ENCODE data around the gene KIAA1549.
"Not testable (repeated sequence)": the region's sequence is repeated elsewhere in the genome, so short reads cannot be mapped to it uniquely, and the experiment has no call there.

Gene KIAA1549

DNA sequence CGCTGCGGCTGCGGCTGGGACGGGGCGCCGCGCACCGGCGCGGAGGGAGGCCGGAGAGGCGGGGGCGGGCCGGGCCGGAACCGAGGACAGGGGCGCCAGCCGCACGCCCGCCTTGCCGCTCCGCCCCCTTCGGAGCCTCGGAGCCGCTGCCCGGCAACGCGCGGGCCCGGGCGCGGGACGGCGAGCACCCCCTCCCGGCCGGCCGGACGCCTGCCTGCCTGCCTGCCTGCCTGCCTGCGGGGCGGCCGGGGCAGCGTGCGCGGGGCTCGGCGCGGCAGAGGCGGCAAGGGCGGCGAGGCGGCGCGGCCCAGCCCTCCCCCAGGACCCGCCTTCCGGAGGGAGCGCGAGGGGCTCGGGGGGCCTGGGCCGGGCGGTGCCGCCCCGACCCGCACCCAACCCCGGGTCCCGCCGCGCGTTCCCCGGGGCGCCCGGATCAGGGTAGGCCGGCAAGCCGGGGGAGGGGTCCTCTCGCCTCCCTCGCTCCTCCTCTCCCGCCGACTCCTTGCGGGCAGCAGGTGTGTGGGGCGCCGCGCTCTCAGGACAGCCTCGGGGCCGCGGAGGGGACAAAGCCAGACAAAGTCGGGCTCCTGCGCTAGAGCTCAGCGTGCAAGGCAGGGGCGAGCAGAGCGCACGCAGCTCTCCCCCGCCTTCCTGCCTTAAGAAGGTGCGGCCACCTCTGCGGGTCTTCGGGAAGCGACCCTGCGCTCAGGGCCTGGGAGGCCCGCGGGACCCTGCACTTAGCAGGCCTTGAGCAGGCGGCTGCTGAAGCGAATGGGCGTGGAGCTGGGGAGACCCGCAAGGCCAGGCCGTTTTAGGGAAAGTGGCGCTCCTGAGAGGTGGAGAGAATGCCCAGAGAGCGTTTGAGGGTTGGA, at the start of gene KIAA1549:
TSS of gene KIAA1549 (minus strand) at position 58 of the 872 bp plus-strand sequence. CDS start 120 bp downstream, outside the sequence.
- peak; percentile 33 to 41 for DNase-seq

DNA sequence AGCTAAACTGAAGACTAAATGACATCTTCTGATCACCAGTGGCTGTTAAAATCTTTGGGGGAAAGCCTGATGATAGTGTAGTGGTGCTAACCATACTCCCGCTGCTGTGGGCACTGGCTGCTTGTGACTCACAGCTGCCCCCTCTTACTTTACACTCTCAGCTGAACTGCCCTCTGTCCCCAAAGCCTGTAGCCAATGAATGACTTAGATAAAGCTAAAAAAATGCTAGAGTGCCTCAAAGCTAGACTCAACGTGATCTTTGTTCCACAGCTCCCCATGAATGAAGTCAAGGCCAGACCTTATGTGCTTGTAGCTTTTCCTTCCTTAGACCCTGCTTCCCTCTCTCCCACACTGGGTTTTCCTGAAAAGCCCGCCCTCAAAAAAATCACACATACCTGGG, 48.2 kb upstream of the KIAA1549 start:
- DNase-seq = no peak

DNA sequence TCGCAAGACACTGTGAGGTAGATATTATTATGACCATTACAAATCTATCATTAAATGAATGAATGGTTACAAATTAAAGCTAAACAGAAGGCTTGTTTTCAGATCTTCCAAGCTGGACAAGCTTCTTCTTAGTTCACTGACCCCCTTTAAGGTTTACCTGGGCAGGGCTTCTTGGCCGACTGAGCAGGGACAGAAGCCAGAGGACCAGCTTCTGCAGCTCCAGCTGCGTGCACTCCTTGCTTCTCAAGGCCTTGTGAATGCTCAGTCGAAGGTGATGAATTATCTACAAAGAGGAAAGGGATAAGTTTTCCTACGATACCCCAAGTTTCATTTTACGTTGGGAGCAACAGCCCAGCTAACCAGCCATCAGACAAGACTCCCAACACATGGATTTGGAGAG, 45.4 kb upstream of the KIAA1549 start:
- no peak for DNase-seq

DNA sequence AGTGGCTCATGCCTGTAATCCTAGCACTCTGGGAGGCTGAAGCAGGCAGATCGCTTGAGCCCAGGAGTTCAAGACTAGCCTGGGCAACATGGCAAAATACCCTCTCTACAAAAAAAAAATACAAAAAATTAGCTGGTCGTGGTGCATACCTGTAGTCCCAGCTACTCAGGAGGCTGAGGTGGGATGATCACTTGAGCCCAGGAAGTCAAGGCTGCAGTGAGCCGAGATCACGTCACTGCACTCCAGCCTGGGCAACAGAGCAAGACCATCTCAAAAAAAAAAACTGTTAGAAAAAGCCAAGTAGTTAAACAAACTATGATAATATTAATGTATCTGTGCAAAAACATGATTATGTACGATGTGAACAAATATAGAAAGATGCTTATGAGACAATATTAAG, 44.7 kb upstream of the KIAA1549 start:
- DNase-seq = not testable (repeated sequence)

DNA sequence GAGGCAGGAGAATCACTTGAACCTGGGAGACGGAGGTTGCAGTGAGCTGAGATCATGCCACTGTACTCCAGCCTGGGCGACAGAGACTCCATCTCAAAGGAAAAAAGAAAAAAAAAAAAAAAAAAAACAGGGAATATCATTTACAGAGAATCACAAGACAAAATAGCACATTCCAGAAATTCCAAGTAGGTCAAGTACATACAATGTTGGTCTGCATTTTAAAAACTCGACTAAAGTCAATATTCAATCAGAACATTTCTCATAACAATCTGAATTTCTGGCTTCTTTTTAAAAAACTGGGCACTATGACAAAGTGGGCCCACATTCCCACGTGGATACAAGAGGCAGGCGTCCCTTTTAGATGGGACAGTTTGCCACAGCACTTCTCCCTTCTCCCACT, 41.9 kb upstream of the KIAA1549 start:
- no peak for DNase-seq

DNA sequence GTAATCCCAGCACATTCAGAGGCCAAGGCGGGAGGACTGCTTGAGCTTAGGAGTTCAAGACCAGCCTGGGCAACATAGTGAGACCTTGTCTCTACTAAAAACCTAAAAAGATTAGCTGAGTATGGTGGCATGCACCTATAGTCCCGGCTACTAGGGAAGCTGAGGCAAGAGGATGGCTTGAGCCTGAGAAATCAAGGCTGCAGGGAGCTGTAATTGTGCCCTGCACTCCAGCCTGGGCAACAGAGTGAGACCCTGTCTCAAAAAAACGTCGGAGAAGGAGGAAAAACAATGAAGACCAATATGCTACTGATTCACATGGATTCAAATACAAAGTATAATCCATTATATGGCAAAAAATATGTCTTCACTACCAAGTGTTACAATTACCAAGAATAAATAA, 41.1 kb upstream of the KIAA1549 start:
- DNase-seq = no peak

DNA sequence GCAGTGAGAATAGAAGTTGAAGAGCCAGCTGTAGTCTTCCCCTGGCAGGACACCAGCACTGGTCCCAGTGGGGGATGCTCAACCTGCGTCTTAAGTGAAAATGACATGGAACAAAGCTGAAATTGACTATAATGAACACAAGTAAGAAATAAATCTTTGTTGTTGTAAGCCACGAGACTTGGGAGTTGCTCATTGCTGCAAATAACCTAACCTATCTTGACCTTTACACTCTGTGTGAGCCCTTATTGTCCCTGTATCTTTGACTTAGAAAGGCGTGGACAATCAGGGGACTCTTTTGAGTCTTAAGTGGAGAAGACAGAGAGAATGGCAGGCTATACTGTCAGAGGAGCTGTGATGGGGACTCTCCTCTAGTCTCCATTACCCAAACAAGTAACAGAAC, 37.7 kb upstream of the KIAA1549 start:
- no peak for DNase-seq

DNA sequence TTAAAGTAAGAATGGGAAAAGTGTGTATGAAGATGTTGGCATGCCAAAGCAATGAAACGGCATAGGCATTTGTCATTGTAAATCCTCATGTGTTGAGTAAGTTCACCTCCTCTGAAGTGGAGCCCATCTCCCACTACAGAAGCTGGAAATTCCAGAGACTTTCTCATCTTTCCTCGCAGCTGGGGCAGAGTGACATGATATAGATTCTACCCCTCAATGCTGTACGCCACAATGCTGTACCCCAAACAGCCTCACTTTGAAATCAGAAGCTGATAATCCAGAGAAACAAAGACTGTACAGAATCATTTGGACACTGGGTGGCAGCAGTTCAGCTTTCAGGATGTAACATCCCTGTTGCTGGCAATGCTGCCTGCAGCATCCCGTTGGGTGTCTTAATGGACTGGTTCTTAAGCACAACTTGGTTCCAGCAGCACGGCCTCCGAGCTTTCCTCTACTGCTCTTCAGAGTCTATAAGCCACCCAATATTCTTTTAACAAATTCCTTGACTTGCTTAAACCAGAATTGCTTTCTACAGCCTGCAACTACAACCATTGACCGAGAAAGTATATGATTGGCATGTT, 35.8 kb upstream of the KIAA1549 start:
- DNase-seq = peak; percentile 85 to 86

DNA sequence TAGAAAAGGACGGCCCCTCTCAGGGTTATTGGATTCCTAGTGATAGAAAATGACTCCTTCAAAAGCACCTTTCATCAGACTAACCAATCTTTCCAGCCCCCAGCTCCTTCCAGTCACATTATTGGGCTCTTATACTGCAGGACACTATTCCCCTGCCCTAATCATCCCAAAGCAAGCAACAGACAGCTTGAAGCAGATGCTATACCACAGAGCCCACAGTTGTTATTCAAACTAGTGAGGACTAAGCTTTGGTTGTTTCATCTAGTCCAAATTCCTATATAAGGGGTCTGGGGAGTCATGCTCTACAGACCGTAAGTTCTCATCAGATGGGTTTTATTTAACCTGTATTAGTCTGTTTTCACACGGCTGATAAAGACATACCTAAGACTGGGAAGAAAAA, 30.2 kb upstream of the KIAA1549 start:
- no peak for DNase-seq

DNA sequence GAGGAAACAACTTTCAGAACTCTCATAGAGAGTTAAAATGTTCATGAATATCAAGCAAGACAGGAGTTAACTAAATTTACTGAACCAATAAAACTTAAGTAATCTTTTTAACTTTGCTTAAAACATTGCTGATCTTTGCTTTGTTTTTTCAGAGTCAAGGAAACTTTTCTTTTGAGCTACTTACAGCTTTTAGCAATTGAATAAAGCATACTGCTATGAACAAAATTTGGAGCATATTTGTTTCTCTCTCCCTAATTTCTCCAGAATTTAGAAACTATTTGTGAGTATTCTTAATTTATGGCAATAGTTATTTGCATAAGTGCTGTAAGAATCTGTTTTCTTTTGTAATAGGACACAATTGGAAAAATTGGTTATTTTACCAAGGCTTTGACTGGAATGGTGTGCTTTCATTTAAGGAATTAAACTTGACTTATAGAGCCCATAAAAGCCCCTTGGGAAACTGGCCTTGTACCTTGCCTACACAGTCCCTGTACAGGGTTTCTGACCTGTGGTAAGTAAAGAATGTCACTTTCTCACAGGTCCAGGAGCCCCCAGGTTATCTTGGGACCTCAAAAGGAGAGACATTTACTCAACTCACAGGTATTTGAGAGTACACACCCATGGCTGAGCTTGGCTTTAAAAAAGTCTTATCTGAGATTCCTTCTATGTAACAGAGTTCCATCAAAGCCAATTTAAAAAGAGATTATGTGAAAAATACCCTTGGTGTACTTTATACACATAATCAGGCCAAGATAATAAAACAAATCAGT, 23.3 kb upstream of the KIAA1549 start:
- DNase-seq = no peak

DNA sequence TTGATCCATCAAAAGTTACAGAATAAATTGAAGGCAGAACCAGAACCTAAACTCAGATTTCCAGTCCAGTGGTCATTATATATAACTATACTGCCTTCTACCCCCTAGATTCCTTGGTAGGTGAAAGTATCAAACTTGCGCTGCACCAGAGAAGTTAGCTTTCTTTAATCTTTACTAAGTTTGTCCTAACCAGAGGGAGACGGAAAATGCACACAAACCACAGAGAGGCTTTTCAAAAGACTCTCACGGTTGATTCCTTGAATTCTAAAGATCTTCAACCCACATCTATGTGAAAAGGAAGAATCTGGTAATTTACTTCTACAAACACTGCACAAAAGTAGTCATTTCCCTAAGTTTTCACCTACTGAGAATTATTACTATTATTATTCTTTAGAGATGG, 18.2 kb upstream of the KIAA1549 start:
- no peak for DNase-seq

DNA sequence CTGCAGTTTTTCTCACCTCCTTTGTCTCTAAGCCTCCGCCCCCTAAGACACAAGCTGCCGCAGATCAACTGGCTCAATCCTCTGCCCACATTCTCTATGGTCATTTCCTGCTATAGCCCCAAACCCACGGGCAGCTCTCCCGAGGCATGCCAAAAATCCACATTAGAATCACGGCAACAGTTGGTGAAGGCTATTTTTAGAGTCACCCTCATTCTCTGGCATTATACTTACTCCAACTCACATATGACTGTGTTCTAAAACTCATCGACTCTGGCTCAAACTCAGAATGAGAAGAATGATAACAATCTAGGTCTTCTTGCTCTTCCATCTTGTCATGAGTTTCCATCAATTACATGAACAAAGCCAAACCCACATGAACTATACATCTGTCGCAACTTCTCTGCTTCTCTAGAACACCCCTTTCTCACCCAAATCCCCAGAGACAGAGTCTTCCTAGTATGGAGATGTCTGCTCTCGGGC, 10.9 kb upstream of the KIAA1549 start:
- DNase-seq = no peak

DNA sequence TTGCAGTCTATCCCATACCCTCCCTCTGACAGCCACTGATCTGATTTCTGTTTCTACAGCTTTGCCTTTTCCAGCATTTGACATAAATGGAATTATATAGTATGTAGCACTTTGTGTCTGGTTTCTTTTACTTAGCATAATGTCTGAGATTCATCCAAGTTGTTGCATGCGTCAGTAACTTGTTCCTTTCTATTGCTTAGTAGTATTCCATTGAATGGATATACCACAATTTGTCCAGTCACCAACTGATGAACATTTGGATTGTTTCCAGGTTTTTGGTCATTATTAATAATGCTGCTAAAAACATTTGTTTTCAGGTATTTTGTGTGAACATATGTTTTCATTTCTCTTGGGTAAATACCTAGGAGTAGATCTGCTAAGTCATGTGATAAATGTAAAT, 6.5 kb upstream of the KIAA1549 start:
- no peak for DNase-seq

DNA sequence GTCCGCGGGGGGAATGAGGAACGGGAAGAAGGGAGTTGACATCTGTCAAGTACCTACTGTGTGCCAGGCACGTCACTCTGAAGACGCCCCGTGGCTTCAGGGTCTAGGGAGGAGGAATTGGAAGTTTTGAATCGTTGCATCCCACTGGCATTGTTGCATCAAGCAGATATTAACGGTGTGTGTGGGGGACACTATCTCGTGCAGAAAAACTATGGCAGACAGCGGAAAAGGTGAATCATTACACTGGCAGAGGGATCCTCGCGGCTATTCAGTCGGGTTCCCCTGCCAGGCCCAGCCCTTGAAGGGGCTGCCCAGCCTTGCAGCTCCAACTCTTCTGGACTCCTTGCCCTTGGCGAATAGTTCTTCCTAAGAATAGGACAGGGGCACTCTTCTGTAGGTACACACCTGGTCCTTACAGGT, 1.0 kb upstream of the KIAA1549 start:
- DNase-seq = no peak

DNA sequence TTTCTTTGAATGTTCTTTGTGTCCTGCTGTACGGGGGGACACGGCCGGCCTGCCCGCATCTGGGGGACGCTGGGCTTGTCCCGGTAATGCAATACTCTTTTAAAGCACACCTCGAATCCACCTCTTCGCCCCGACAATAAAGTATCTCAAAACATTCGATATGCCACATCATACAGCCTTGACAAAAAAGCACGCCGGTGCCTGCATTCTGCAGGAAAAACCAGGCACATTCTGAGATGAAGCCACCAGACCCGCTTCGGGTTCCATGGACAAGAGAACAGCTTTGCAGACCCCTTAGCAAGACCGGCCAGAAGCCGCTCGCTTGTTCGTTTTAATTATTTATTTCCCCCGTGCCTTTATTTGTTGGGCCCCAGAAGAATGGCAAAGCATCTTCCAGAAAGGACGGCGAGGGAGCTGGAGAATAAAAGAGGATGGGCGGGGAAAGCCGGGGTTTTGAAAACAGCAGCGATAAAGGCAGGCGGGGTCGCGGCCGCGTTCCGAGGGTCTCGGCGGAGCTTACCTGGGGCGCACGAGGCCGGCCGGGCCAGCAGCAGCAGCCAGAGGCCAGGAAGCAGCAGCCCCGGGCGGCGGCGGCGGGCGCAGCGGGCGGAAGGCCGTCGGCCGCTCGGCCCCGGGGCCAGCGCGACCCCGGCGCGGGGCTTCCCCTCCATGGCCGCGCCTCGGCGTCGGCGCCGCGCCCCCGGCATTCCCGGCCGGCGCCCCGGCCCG, 462 bp downstream of the KIAA1549 start:
- DNase-seq = peak; percentile 27 to 28

DNA sequence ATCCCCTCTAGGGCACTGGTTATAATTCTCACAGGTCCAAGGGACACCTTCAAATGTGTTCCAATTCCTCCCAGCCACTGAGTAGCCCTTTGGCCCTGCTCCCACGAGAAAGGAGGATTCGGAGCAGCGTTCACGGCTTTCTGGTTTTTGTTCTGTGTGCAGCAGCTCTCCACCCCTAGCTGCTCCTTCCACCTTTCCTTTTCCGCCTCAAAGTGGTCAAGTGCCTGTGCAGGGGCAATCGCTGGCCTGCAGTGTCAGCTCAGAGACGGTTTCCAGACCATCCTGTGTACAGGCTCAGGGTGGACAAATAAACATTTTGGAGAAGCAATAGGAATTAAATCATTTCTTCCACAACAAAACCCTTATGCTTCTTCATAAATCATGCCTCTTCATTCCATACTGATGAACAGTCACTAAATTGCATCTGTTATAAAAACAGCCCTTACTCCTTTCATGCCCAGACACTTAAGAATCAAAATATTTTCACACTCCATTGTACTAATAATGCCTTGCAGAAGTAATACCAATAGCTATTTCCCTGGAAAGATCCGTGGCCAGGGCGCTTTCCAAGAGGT, 1.1 kb downstream of the KIAA1549 start:
- DNase-seq = no peak

DNA sequence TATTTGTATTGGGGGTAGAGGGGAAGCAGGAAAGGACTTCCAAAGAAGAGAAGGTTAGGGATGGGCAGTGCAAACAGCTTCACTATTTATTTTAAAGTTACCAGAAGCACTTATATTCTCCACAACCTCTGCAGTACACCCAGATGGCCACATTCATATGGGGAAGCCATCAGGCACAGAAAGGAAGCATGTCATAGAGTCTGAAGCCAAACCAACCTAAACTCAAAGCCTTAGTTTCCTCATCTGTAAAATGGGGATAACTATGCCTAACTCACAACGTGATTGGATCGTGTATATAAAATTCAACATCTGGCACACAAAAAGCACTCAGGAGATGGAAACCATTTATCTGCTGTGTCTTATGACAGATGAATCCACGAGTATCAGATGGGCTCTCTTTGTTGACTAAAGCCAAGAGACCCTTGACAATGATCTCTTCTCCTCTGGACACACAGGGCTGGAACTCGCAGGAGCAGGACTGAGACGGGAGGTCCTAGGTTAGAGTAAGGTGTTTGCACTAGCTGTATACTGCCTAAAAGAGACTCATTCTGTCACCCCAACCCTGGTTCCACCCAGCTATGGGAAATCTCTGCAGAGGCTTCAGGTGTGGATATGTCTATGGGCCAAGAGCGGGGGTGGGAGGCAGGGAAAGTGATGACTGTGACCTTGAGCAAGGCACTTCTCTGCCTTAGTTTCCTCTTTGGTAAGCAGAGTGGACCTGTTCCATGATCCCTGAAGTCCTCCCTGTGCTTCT, 1.8 kb downstream of the KIAA1549 start:
- peak; percentile 18 to 57 for DNase-seq

DNA sequence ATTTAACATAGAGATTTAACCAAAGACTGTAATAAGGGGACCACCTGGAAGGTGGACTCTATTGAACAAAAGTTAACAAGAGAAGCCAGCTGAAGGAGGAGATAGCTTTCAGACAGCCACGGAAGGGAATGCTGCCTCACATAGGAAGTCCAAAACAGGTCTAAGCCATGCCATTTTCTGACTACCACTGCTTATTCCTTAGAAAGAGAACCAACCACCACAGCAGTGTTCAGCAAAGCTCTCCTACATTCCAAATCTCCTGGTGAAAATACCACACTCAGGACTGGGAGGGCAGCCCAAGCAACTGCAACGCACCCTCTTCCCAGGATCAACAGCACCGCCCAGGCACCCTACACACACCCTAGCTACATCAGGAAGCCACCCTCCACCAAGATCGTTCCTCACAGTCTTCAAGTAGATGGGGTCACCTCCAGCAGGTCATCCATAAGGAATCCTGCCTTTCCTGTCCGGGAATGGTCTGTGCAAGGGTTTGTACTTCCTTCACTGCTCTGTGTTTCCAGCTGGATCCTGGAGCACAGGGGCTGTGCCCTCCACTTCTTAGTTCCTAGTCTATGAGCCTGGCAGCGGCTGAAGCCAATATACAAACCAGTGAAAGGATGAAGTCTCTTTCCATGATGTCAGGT, 2.5 kb downstream of the KIAA1549 start:
- DNase-seq = no peak

DNA sequence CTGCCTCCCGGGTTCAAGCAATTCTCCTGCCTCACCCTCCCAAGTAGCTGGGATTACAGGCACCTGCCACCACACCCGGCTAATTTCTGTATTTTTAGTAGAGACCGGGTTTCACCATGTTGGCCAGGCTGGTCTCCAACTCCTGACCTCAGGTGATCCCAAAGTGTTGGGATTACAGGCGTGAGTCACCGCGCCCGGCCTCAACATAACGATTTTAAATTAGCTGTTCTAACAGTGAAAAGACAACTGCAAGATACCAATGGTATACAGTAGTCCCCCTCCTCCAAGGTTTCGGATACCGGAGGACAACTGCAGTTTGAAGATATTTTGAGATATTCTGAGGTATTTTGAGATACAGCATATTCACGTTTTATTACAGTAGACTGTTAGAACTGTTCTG, 5.0 kb downstream of the KIAA1549 start:
- not testable (repeated sequence) for DNase-seq

DNA sequence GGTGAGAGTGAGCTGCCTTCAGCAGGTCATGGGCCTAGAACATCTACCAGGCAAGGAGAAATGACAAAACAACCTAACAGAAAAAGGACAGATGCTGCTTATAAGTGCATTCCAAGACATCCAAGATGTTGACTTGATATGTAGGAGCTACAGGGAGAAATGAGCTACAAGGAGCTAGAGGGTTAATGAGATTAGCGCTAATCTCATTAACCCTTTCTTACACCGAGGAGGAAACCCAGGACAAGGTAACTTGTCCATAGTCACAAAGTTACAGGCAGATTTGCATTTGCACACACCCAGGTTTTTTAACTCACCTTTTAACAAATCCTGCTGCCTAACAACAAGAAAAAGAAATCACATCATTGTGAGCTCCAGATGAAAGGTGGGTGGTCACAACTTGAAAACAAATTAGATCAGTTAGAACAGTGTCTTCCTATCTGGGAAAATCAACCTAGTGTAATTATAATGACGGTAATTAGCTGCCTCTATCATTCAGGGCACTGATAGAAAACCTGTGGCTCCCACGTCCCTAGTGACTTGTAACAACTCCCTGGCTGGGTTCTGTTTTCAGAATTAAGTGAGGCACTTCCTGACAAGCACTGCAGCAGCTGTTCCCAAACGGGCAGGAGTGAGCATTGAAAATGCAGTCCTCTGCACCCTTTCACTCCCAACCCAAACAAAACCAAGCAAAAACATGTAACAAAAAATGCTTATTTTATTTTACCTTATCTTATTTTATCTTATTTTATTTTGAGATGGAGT, 5.7 kb downstream of the KIAA1549 start:
- DNase-seq = peak in 1 of 2 experiments; percentile 5
